Left hindlimb (tissue), 1 donor: Measurements from ENCODE around the gene PCMTD2.

Experiments
- DNase-seq: peaks from one replicate; pipeline ENCODE4 v3.0.0-alpha.2; 2018

The PCMTD2 gene

DNA sequence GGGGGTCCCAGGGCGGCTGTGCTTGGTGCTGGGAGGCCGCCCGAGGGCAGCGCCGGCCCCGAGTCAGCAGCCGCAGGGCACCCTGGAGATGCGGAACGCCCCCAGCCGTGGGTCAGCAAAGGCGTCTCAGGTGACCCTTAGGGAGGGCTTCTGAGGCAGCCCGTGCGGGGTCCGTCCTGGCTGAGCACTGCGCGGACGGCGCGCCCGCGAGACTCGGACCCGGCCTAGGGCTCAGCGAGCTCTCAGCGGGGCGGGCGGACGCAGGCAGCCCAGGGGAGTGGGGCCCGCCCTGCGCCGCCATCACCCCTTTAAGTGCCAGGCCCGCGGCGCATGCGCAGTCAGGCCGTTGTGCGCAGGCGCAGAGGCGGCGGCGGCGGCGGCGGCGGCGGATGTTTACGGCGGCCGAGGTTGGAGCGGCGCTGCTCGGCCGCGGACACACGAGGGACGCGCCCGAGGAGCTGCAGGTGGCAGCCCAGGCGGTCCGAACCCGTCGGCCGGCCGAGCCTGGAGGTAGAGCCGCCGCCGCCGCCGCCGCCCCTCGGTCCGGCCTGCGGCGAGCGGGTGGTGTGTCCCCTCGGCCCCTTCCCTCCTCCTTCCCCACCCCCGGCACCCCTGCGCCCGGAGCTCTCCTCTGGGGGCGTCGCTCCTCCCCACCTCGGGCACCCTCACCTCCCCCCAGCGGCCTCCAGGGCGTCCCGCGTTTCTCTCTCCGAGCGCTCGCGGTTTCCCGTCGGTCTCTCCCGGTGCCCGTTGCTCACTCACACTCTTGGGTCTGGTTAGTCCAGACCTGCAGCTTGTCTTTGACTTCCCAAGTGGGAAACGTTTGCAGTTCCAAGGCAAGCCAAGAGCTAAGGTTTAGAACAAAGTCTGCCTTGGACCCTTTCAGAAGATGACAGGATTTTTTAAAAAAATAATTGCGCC is at the start of gene PCMTD2:
TSS of gene PCMTD2 (plus strand) at position 388 of the 921 bp plus-strand sequence. CDS start 4,218 bp downstream, outside the sequence.
- DNase-seq = peak; percentile 88

DNA sequence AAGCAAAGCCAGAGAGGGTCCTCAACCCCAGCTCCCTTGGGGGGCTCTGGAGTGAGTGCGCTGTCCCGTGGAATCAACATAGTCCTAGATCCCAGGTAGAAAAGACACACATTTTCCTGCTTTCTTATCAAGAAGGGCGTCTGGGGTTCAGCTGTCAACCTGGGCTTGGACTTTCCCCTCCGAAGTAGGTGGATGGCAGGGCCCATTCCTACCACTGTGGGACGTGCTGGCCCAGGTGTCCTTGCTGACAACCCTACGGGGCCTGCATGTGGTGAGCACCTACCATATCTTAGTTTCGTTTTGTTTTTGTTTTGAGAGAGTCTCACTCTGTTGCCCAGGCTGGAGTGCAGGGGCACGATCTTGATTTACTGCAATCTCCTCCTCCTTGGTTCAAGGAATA is 48.9 kb upstream of the PCMTD2 start:
- no peak for DNase-seq

DNA sequence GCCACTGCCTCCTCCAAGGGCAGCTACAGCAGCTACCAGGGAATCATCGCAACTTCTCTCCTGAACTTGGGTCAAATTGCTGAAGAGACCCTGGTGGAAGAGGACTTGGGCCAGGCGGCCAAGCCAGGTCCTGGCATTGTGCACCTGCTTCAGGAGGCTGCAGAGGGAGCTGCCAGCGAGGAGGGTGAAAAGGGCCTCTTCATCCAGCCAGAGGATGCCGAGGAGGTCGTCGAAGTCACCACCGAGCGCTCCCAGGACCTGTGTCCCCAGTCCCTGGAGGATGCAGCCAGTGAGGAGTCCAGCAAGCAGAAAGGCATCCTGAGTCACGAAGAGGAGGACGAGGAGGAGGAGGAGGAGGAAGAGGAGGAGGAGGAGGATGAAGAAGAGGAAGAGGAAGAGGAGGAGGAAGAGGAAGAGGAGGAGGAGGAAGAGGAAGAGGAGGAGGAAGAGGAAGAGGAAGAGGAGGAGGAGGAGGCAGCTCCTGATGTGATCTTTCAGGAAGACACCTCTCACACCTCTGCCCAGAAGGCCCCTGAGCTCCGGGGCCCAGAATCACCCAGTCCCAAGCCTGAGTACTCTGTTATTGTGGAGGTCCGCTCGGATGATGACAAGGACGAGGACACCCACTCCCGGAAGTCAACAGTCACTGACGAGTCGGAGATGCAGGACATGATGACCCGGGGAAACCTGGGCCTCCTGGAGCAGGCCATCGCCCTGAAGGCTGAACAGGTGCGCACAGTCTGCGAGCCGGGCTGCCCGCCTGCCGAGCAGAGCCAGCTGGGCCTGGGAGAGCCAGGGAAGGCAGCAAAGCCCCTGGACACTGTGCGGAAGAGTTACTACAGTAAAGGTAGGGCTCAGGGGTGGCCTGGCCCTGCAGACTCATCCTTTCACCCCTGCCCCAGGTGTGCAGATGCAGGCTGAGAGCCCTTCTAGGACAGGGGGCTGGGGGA is 47.6 kb upstream of the PCMTD2 start:
- no peak for DNase-seq

DNA sequence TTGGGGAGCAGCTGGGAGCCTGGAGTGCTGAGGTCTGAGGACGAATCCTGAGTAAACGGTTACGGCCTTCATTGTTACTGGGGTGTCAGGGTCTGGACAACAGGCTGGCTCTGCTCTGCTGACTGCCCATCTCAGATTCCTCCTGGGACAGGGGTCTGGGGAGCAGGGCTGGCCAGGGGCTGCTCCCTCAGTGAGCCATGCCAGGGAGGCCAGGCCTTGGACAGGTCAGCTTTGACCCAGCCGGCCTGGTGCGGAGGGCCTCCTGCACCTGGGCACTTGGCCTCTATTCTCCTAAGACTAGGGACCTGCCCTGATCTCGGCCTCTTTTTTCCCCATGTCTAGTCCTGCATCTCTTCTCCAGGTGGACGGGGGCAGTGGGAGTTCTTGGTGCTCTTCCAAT is 46.4 kb upstream of the PCMTD2 start:
- no peak for DNase-seq

DNA sequence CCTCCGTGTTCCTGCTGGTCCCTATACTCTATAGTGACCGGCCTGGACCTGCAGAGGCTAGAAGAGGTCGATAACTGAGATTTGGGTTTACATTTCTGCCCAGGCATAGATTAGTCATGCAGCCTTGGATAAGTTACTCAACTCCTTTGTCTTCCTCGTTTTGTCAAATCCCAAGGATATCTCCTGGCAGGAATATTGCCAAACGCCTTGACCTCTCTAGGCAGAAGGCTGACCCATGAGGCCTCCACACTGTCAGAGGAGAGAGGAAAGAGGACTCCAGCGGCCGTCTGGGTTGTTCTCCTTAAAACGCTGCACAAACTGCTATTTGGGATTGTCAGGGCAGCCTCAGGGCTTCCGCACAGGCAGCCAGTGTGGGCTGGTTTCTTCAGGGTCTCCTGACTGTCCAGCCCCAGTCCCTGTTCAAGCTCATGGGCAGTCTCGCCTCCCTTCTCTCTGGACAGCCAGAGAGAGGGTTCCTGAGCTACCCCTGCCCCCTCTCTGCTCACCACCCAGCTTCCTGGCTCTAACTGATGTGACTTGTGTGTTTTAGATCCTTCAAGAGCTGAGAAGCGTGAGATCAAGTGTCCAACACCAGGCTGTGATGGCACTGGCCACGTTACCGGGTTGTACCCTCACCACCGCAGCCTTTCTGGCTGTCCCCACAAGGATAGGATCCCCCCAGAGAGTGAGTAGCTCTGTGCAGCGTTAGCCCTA is 44.7 kb upstream of the PCMTD2 start:
- DNase-seq = no peak

DNA sequence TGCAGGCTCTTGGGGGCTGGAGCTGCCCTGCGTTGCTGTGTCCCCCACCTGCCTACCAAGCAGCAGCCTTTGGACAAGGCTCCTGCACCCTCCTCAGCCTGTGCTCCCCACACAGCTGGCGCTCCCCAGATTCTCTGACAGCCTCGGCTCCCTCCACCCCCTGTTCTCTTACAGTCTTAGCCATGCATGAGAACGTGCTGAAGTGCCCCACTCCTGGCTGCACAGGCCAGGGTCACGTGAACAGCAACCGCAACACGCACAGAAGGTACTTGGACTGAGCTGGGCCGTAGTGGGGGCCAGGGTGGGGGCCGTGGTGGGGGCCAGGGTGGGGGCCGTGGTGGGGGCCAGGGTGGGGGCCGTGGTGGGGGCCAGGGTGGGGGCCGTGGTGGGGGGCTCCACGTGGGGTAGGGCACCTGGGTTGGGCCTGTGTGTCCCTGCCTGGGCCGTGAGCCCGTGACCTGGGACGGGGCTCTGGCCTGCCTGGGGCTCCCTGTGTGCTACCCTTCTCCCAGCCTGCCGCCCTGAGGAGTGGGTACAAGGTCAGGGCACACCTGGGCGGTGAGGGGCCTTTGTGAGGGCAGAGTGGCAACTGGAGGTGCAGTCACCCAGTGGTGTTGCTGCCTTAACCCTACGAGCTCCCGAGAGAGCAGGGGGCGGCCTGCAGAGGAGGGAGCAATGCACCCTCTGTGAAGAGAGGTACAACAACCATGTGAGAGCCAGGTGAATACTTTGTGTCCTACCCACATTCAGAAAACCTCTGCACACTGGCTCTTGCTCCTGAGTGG is 43.5 kb upstream of the PCMTD2 start:
- DNase-seq = no peak

DNA sequence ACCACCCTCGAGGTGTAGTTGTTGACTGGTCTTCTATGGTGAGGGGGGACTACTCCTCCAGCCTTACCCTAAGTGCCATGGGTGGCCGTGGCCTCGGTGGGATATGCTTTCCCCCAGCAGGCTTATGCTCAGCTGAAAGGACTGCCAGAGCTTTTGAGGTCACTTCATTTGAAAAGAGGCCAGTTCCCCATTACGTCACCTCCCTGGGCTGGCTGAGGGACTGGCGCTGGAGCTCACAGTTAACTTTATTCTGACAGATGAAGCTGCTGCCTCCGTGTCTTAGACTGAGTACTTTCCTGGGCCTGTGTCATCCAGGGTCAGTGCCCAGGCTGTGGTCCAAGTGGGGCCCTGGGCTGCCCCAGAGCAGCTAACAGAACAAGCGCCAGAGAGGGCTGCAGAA is 42.8 kb upstream of the PCMTD2 start:
- peak; percentile 69 for DNase-seq

DNA sequence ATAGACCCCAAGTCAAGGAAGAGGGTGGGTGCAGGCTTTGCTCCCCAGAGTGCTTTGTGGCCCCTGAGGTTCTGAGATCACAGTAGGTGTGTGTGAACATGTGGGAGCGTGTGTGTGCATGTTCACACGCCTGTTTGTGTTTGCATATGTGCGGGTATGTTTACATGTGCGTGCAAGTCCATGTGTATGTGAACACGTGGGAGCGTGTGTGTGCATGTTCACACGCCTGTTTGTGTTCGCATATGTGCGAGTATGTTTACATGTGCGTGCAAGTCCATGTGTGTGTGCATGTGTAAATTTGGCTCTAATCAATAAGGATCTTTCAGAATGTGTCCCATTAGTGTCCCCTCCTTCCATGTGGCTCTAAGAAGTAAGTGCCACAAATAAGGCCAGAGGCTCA is 41.4 kb upstream of the PCMTD2 start:
- DNase-seq = no peak

DNA sequence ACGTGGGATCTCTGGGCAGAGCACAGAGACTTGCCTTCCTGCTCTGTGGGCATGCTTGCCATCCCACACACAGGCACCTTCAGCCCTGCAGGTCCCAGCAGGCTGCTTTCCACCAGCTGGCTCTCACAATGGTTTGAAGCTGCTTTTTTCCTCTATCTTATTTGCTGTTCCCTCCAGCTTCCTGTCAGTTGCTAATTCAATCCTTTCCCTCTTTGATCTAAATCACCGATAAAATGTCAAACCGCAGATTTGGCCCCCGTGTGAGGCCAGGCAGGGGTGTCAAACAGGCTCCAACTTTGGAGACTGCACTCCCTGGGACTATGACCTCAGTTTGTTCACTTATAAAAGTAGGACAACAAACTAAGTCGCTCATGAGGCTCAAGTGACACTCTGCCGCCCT is 40.6 kb upstream of the PCMTD2 start:
- no peak for DNase-seq

DNA sequence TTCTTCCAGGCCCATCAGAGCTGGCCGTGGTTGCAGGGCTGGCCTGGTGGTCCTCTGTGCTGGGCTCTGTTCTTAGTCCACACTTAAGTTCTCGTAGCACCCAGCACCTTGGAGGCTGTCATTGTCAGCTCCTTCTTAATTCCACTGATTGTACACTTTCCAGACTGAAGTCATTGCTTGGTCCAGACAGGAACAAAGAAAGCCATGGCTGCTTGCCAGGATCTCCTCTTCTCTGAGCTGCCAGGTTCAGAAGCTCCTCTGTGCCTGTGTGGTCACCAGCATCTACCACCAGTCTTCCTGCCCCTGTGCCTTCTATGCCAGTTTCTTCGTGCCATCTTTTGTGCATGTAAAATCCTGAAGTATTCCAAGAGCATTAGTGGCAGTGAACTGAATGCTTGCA is 39.5 kb upstream of the PCMTD2 start:
- DNase-seq = no peak

DNA sequence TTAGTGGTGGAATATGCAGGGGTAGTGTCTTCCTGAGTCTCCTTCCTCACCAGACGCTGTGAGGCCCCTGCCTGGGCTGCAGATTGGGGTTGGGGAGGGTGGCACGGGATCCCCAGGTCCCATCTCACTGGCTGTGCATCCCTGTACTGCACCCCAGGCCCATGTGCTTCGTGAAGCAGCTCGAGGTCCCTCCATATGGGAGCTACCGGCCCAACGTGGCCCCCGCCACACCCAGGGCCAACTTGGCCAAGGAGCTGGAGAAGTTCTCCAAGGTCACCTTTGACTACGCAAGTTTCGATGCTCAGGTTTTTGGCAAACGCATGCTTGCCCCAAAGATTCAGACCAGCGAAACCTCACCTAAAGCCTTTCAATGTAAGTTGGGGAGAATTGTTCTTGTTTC is 38.6 kb upstream of the PCMTD2 start:
- no peak for DNase-seq

DNA sequence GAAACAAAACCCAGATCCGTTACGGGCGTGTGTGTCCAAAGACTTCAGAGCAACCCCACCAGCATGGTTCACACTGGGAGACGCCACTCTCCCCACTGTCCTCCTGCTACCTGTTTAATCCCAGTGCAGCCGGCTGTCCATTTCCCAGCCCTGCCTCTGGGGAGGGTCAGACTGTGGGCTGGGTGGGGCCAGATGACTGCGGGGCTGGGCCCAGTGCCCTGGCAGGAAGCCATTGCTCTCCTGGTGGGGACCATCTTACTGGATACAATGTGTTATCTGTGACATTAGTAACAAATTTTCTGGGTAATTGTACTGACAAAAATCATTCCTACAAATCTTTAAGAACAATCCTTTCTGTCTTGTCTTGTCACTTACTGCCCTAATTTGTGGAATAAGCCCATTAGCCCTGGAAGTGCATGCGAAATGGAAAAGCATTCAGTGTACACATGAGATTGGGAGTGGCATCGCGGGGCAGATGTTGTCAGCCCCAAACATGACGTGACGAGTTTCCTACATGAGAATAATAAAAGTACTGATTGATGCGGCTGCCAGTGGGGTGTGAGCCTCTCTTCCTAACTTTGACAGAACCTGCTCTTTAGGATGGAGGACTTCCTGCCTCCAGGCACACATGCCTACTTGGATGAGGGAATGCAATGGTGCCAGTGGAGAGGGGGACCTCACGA is 37.9 kb upstream of the PCMTD2 start:
- no peak for DNase-seq

DNA sequence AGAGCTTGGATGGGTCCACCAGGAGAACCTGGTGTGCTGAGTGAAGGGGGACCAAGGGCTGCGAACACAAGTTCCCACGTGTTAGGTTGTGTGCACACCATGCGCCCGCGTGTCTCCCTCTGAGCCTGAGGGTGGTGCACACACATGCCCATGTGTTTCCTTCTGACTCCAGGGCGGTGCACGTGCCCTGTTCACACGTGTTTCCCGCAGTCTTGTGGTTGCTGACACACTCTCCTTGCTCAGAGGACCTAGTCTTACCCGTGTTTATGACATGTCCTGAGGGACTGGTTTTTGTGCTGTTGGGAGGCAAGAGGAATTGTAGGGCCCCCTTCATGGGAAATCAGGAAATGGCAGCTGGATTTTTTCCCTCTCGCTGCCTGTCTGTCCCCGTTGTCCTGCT is 36.3 kb upstream of the PCMTD2 start:
- DNase-seq = no peak

DNA sequence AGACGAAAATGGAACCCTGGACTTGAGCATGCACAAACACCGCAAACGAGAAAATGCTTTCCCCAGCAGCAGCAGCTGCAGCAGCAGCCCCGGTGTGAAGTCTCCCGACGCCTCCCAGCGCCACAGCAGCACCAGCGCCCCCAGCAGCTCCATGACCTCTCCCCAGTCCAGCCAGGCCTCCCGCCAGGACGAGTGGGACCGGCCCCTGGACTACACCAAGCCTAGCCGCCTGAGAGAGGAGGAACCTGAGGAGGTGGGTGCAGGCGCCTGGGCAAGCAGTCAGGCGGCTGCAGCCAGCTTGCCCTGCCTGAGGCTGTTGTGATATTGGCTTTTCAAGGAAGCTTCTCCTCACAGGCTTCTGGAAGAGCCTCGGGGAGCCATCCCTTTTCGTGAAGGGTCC is 35.8 kb upstream of the PCMTD2 start:
- no peak for DNase-seq

DNA sequence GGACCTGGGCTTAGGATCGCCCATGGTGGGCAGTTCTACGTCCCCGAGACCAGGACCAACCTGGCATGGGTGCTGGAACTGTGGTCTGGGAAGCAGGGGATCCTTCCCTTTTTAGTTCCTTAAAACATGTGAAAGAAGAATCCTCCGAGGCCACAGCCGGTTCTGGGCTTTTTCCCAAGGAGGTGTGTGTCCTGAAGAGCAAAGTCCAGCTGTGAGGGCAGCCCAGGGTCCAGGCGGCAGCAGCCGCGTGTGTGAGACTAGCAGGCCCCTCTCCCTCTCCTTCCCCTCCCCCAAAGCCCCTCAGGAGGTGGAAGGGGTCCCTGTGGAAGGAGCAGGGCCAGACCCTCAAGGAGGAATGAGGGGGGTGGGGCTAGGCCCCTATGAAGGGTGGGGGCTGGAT is 35.1 kb upstream of the PCMTD2 start:
- DNase-seq = no peak

DNA sequence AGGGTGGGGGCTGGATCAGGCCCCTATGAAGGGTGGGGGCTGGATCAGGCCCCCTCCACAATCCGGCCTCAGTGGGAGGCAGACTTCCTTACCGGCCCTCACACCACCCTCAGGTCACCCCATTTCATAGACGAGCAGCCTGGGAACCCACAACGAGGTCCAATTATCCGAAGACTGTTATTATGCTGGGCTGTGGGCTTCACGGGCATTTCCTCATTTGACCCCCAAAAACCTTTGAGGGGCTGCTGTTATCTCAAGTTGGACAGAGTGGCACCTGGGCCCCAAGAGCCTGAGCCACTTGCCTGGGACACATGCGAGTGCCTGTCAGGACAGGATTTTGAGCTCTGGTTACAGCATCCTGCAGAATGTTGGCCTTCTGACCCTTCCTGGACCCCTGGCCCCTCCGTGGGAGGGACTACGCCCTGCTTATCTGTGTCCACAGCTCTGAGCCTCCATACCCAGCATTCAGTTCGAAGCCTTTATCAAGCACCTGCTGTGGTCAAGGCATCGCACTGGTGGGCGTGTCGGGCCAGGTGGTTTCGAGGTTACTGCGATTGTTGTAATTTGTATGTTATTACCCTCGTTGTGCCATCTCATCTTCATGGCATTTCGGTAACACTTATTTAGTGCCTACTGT is 34.5 kb upstream of the PCMTD2 start:
- DNase-seq = no peak

DNA sequence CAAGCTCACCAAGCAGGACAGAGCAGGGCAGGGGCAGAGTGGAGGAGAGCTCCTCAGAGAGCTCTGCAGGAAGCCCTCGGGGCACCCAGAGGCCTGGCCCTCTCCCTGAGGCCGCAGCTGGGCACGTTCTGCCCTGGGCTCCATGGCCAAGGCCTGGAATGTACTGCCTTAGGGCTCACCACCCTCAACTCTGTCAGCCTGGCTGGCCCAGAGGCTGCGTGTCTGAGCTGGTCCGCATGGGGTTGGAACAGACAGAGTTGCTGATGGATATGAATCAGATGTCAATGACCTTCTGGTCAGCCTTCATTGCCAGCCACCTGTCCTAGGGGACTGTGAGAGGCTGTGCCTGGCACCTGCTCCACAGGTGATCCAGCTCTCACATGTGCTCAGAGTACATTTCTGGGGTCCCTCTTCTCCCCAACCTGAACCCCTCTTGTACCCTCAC is 33.2 kb upstream of the PCMTD2 start:
- no peak for DNase-seq

DNA sequence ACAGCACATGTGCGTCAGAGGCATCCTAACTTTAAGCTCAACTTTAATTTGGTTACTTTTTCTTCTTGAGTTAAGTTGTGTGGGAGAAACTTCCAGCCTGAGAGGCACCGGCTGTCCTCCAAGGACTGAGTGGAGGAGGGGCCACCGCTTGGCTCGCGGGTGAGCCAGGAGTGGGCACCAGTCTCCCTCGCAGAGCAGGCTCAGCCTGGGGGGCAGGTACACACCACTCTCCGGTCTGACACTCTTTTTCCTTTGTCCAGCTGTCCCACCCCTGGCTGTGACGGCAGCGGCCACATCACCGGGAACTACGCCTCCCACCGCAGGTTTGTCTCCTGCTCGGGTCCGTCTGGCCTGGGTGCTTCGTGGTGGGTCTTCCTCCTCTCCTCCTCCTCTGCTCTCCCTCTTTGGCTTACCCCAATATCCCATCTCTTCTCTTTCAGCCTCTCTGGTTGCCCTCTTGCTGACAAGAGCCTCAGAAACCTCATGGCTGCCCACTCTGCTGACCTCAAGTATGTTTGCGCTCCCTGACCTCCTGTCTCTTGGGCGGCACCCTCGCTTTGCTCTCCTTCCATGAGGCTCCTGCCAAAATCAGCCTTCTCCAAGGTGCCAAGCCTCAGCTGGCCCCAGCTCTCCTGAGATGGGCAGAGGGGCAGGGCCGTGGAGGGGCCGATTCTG is 32.6 kb upstream of the PCMTD2 start:
- no peak for DNase-seq

DNA sequence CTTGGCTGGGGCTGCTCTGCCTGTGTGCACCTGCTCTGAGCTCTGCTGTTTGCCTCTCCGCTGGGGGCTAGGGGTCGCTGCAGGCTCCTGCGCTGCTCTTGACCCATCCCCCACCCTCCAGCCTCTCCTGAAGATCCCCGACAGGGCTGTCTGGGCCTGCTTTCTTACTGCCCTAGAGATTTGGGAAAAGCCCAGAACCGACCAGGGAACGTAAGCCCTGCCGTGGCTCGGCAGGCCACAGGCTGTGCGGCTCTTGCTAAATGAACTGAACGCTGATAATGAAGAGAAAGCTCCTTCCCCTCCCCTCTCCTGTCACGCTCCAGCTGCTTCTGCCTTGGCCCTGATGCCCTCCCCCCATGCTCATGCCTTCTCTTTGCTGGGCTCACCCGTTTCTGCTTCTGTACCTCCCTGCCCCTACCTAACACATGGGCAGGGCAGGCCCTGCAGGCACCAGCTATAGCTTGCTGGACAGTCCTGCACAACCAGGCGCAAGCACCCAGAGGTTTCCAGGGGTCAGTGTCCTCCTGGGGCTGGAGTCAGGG is 32.0 kb upstream of the PCMTD2 start:
- DNase-seq = peak; percentile 67
